KMS-11 (cell line): ENCODE measurements around the gene DEFB124.

Experiments used
- H2AFZ ChIP-seq: fragments of 200-600 bp; sonication (generic); 2 replicates; pipeline ENCODE4 v1.6.1; 2016; ENCODE audit warnings: antibody characterized with exemption, mixed run types, low read depth
- H3K27ac ChIP-seq: fragments of 200-600 bp; sonication (generic); 2 replicates; pipeline ENCODE4 v1.6.1; 2016; ENCODE audit warnings: mild to moderate bottlenecking, mixed run types
- H3K27me3 ChIP-seq: fragments of 200-600 bp; sonication (generic); 2 replicates; pipeline ENCODE4 v1.6.1; 2017; ENCODE audit warnings: mild to moderate bottlenecking, low read depth, mixed run types, moderate library complexity; ENCODE audit not compliant: insufficient read depth
- H3K36me3 ChIP-seq: fragments of 200-600 bp; sonication (generic); 2 replicates; pipeline ENCODE4 v1.6.1; 2017; ENCODE audit warnings: mild to moderate bottlenecking, mixed run types; ENCODE audit not compliant: insufficient read depth
- H3K4me1 ChIP-seq: fragments of 200-600 bp; sonication (generic); 2 replicates; pipeline ENCODE4 v1.6.1; 2016; ENCODE audit warnings: mild to moderate bottlenecking, low read depth, mixed run types; ENCODE audit not compliant: poor library complexity, severe bottlenecking
- H3K4me2 ChIP-seq: fragments of 200-600 bp; sonication (generic); 2 replicates; pipeline ENCODE4 v1.7.0; 2016; ENCODE audit warnings: mild to moderate bottlenecking, mixed run types
- H3K4me3 ChIP-seq: fragments of 200-600 bp; sonication (generic); IDR thresholded peaks from 2 replicates; pipeline ENCODE4 v1.6.1; 2017; ENCODE audit warnings: low read depth, low read length, mixed read lengths; ENCODE audit not compliant: insufficient read depth
- H3K79me2 ChIP-seq: fragments of 200-600 bp; sonication (generic); 2 replicates; pipeline ENCODE4 v1.6.1; 2016; ENCODE audit warnings: low read depth, mixed run types; ENCODE audit not compliant: insufficient read depth
- H3K9ac ChIP-seq: fragments of 200-600 bp; sonication (generic); 2 replicates; pipeline ENCODE4 v1.6.1; 2016; ENCODE audit warnings: mild to moderate bottlenecking, mixed run types
- H4K20me1 ChIP-seq: fragments of 200-600 bp; sonication (generic); 2 replicates; pipeline ENCODE4 v1.6.1; 2016; ENCODE audit warnings: mild to moderate bottlenecking, mixed run types; ENCODE audit not compliant: insufficient read depth
- CTCF ChIP-seq: fragments of 200-600 bp; sonication (generic); conservative IDR thresholded peaks from 2 replicates; pipeline ENCODE4 v1.6.1; 2017; ENCODE audit warnings: low read depth, mild to moderate bottlenecking, antibody characterized with exemption, low read length, moderate library complexity, mixed read lengths

The DEFB124 gene

DNA sequence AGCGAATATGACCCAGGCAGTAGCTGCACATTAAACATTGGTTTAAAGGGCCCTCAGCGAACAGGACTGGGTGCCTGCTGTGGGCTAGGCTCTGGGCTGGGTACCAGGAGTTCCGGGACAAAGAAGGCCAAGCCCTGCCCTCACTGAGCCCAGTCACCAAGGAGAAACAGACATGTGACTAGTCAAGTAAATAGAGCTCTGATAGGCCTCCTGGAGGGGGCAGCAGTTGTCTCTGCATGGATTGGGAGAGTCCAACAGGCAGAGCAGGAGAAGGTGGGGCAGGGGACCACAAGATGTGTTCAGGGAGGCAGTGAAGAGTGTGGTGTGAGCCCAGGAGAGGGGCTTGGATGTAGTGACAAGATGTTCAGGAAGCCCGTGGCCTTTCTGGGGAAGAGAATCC, 42.4 kb upstream of the DEFB124 start:
- H3K27me3 ChIP-seq, result no peaks in the 10 kb centered on the region
- TF ChIP-seq CTCF, result no peak
- peak overlapping the region; percentile 75; the same call in 1 of the 2 replicates for H3K27ac ChIP-seq
- H2AFZ ChIP-seq, result no peak overlapping the region
- no peak overlapping the region for H3K4me3 ChIP-seq
- H4K20me1 ChIP-seq, result peaks cover 66% of the 10 kb centered on the region
- no peak overlapping the region for H3K9ac ChIP-seq
- peak overlapping the region; percentile 94 for H3K4me2 ChIP-seq
- H3K4me1 ChIP-seq, result peaks cover 70% of the 10 kb centered on the region
- peaks cover 9% of the 10 kb centered on the region; the same call in 1 of the 2 replicates for H3K36me3 ChIP-seq
- peaks cover 81% of the 10 kb centered on the region for H3K79me2 ChIP-seq

DNA sequence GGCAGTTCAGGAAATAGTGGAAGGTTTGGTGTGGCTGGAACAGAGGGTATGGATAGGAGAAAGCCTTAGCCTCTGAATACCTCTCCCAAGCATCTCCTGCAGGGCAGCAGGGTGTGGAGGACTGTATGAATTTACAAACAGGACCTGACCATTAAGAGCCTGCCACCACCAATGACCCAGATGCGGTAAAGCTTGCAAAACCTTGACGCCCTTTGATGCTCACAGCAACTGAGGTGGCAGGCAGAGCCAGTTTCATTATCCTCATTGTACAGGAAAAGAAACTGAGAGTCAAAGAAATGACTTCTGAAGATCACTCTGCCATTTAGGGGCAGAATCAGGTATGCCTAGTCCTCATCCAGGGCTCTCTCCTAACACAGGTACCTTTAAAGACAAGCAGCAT, 41.7 kb upstream of the DEFB124 start:
- TF ChIP-seq CTCF, result no peak
- H2AFZ ChIP-seq, result no peak overlapping the region
- no peak overlapping the region for H3K4me3 ChIP-seq
- H3K4me2 ChIP-seq, result peak overlapping the region; percentile 94
- no peaks in the 10 kb centered on the region for H3K27me3 ChIP-seq
- peaks cover 64% of the 10 kb centered on the region for H3K4me1 ChIP-seq
- H3K9ac ChIP-seq, result no peak overlapping the region; the same call in 1 of the 2 replicates
- H3K79me2 ChIP-seq, result peaks cover 74% of the 10 kb centered on the region
- H3K27ac ChIP-seq, result peak overlapping the region; percentile 75
- H4K20me1 ChIP-seq, result peaks cover 59% of the 10 kb centered on the region
- H3K36me3 ChIP-seq, result peaks cover 9% of the 10 kb centered on the region; the same call in 1 of the 2 replicates

- H3K27me3 ChIP-seq, result no peaks in the 10 kb centered on the region
- TF ChIP-seq CTCF, result no peak
- no peak overlapping the region for H2AFZ ChIP-seq
- peak overlapping the region; percentile 25 for H3K4me3 ChIP-seq
- peaks cover 54% of the 10 kb centered on the region for H4K20me1 ChIP-seq
- H3K79me2 ChIP-seq, result peaks cover 69% of the 10 kb centered on the region
- peak overlapping the region; percentile 94 for H3K4me2 ChIP-seq
- H3K36me3 ChIP-seq, result peaks cover 9% of the 10 kb centered on the region; the same call in 1 of the 2 replicates
- H3K27ac ChIP-seq, result peak overlapping the region; percentile 75
- peaks cover 59% of the 10 kb centered on the region for H3K4me1 ChIP-seq
- H3K9ac ChIP-seq, result peak overlapping the region; percentile 92; the same call in 1 of the 2 replicates
Measured at GRCh38 chr20:31516166-31516565, 41.2 kb upstream of the DEFB124 start.

- peak overlapping the region; percentile 75 for H3K27ac ChIP-seq
- peak overlapping the region; percentile 94 for H3K4me2 ChIP-seq
- H2AFZ ChIP-seq, result no peak overlapping the region
- no peaks in the 10 kb centered on the region for H3K27me3 ChIP-seq
- peaks cover 50% of the 10 kb centered on the region for H4K20me1 ChIP-seq
- peak overlapping the region; percentile 92; the same call in 1 of the 2 replicates for H3K9ac ChIP-seq
- H3K36me3 ChIP-seq, result peaks cover 9% of the 10 kb centered on the region; the same call in 1 of the 2 replicates
- H3K4me1 ChIP-seq, result peaks cover 55% of the 10 kb centered on the region
- H3K79me2 ChIP-seq, result peaks cover 65% of the 10 kb centered on the region
- no peak for TF ChIP-seq CTCF
- peak overlapping the region; percentile 33 for H3K4me3 ChIP-seq
Measured at GRCh38 chr20:31515775-31516107, 40.8 kb upstream of the DEFB124 start.
